ACC112 (cell line): ENCODE data around the gene ZC3HAV1L.
A peak's percentile ranks its signal among the peaks of the same experiment; 100 is the strongest.

Experiments used
- H2AFZ ChIP-seq: fragments of 200-600 bp; sonication (generic); one replicate; pipeline ENCODE4 v1.6.0; 2017; ENCODE audit warnings: antibody characterized with exemption, low read length; ENCODE audit not compliant: unreplicated experiment
- H3K27ac ChIP-seq: fragments of 200-600 bp; sonication (generic); 2 replicates; pipeline ENCODE4 v1.5.1; 2014; ENCODE audit warnings: low read depth, mild to moderate bottlenecking, antibody characterized with exemption, low read length, moderate library complexity
- H3K27me3 ChIP-seq: fragments of 200-600 bp; sonication (generic); 2 replicates; pipeline ENCODE4 v1.6.1; 2014; ENCODE audit warnings: mild to moderate bottlenecking, antibody characterized with exemption, low read length, moderate library complexity, mixed read lengths; ENCODE audit not compliant: insufficient read depth
- H3K36me3 ChIP-seq: fragments of 200-600 bp; sonication (generic); 2 replicates; pipeline ENCODE4 v1.6.1; 2016; ENCODE audit warnings: mild to moderate bottlenecking, antibody characterized with exemption, low read length, moderate library complexity, mixed read lengths; ENCODE audit not compliant: insufficient read depth
- H3K4me1 ChIP-seq: fragments of 200-600 bp; sonication (generic); one replicate; pipeline ENCODE4 v1.6.1; 2016; ENCODE audit warnings: low read length, mixed read lengths; ENCODE audit not compliant: insufficient read depth, unreplicated experiment, control insufficient read depth
- H3K4me3 ChIP-seq: fragments of 200-600 bp; sonication (generic); 2 replicates; pipeline ENCODE4 v1.5.1; 2014; ENCODE audit warnings: mild to moderate bottlenecking, low read depth, low read length
- H3K79me2 ChIP-seq: fragments of 200-600 bp; sonication (generic); one replicate; pipeline ENCODE4 v1.6.0; 2016; ENCODE audit warnings: low read length; ENCODE audit not compliant: control insufficient read depth, unreplicated experiment, insufficient read depth

Gene ZC3HAV1L

GRCh38 chr7:139016931-139017511, 18.8 kb downstream of the ZC3HAV1L start:
- Histone ChIP-seq H3K27me3 (peaks cover 7% of the 10 kb centered on the region), H3K36me3 (0 out of 2 replicates have a peak, but pooled peaks cover 1% of the 10 kb centered on the region), H3K27ac (no peak overlapping the region), H3K4me1 (no peaks in the 10 kb centered on the region), H2AFZ (no peak overlapping the region), H3K4me3 (no peak overlapping the region), H3K79me2 (no peaks in the 10 kb centered on the region)

GRCh38 chr7:139011373-139011772, 24.5 kb downstream of the ZC3HAV1L start:
- Histone ChIP-seq H3K36me3 (no peaks in the 10 kb centered on the region), H2AFZ (no peak overlapping the region), H3K4me3 (no peak overlapping the region), H3K27me3 (peaks cover 7% of the 10 kb centered on the region), H3K4me1 (no peaks in the 10 kb centered on the region), H3K27ac (no peak overlapping the region), H3K79me2 (no peaks in the 10 kb centered on the region)

- Histone ChIP-seq H2AFZ (no peak overlapping the region), H3K4me3 (no peak overlapping the region), H3K4me1 (no peaks in the 10 kb centered on the region), H3K36me3 (no peaks in the 10 kb centered on the region), H3K79me2 (no peaks in the 10 kb centered on the region), H3K27ac (no peak overlapping the region), H3K27me3 (peaks cover 16% of the 10 kb centered on the region)
Observed at GRCh38 chr7:139004321-139005090, 31.3 kb downstream of the ZC3HAV1L start.

- H3K79me2 ChIP-seq = no peaks in the 10 kb centered on the region
- H2AFZ ChIP-seq = no peak overlapping the region
- no peaks in the 10 kb centered on the region for H3K36me3 ChIP-seq
- H3K27me3 ChIP-seq = peaks cover 12% of the 10 kb centered on the region
- no peak overlapping the region for H3K4me3 ChIP-seq
- no peaks in the 10 kb centered on the region for H3K4me1 ChIP-seq
- no peak overlapping the region for H3K27ac ChIP-seq
Observed at GRCh38 chr7:138999414-138999813, 36.4 kb downstream of the ZC3HAV1L start.

- Histone ChIP-seq H3K4me3 (no peak overlapping the region), H3K36me3 (no peaks in the 10 kb centered on the region), H2AFZ (no peak overlapping the region), H3K79me2 (no peaks in the 10 kb centered on the region), H3K27me3 (peaks cover 10% of the 10 kb centered on the region; the same call in 1 of the 2 replicates), H3K4me1 (no peaks in the 10 kb centered on the region), H3K27ac (no peak overlapping the region)
Observed at GRCh38 chr7:138992052-138992531, 43.8 kb downstream of the ZC3HAV1L start.

- Histone ChIP-seq H3K4me3 (no peak overlapping the region), H3K27ac (no peak overlapping the region), H3K79me2 (no peaks in the 10 kb centered on the region), H3K4me1 (no peaks in the 10 kb centered on the region), H3K36me3 (no peaks in the 10 kb centered on the region), H2AFZ (no peak overlapping the region), H3K27me3 (peaks cover 12% of the 10 kb centered on the region)
Observed at GRCh38 chr7:138987686-138988085, 48.2 kb downstream of the ZC3HAV1L start.

GRCh38 chr7:138982204-138982623, 53.6 kb downstream of the ZC3HAV1L start:
- H3K4me3 ChIP-seq = peak overlapping the region; percentile 77
- no peaks in the 10 kb centered on the region for H3K36me3 ChIP-seq
- peaks cover 13% of the 10 kb centered on the region for H3K27me3 ChIP-seq
- H2AFZ ChIP-seq = peak overlapping the region; percentile 82
- H3K27ac ChIP-seq = no peak overlapping the region
- H3K4me1 ChIP-seq = peaks cover 10% of the 10 kb centered on the region
- H3K79me2 ChIP-seq = no peaks in the 10 kb centered on the region

GRCh38 chr7:138981332-138982203, 54.3 kb downstream of the ZC3HAV1L start, which contains the start of gene KIAA1549:
Gene KIAA1549 (minus strand): TSS chr7:138981389. CDS start chr7:138981269, 120 bp downstream.
- Histone ChIP-seq H3K36me3 (no peaks in the 10 kb centered on the region), H2AFZ (peak within 1 kb of the TSS; percentile 87), H3K4me3 (peak within 1 kb of the TSS; percentile 85), H3K79me2 (no peaks in the 10 kb centered on the region), H3K27ac (no peak within 1 kb of the TSS), H3K27me3 (peaks cover 13% of the 10 kb centered on the region), H3K4me1 (peaks cover 10% of the 10 kb centered on the region)

GRCh38 chr7:138980563-138981291, 55.1 kb downstream of the ZC3HAV1L start:
- H3K27me3 ChIP-seq = peaks cover 13% of the 10 kb centered on the region
- no peaks in the 10 kb centered on the region for H3K79me2 ChIP-seq
- peaks cover 10% of the 10 kb centered on the region for H3K4me1 ChIP-seq
- H3K27ac ChIP-seq = no peak overlapping the region
- no peaks in the 10 kb centered on the region for H3K36me3 ChIP-seq
- H3K4me3 ChIP-seq = peak overlapping the region; percentile 85
- H2AFZ ChIP-seq = peak overlapping the region; percentile 87
